Measurements from ENCODE around the gene SCN2B. TPM values are rescaled to one million over a fixed set of nuclear protein-coding genes. Genes with fewer than 3 reads are reported as not detected.

The SCN2B gene
- total and polyA plus RNA-seq, 2 of the 13 experiments (the other 11 are each of a cell fraction or from before 2014, with no cell fraction given), result 0.01 to 0.02 TPM

- Histone ChIP-seq H3K9ac (ENCODE audit: insufficient read depth, low read depth, low read length) (no peak overlapping the region), H3K27me3 (ENCODE audit: control insufficient read depth in 1 of 2, insufficient read depth in 2 of 2, low read length in 2 of 2) (peaks cover 13 to 88% of the 10 kb centered on the region in 2 experiments; a peak in 3 of 5 replicates), H3K4me2 (ENCODE audit: low read depth, low read length) (no peak overlapping the region), H2AFZ (ENCODE audit: low read length) (no peak overlapping the region), H3K27ac (ENCODE audit: extremely low read length, insufficient read depth, low read length) (no peak overlapping the region), H3K4me3 (replicated peaks in 1 of 3; ENCODE audit: insufficient read depth in 1 of 3, low read depth in 2 of 3, low read length in 3 of 3) (no peak overlapping the region), H3K4me1 (ENCODE audit: insufficient read depth, low read length) (peaks cover 23% of the 10 kb centered on the region), H3K36me3 (replicated peaks in 1 of 2; ENCODE audit: control insufficient read depth in 1 of 2, insufficient read depth in 2 of 2, low read length in 2 of 2) (no peaks in the 10 kb centered on the region), H3K9me3 (ENCODE audit: low read length) (no peaks in the 10 kb centered on the region), H3K79me2 (ENCODE audit: insufficient read depth, low read length) (no peaks in the 10 kb centered on the region), H4K20me1 (ENCODE audit: insufficient read depth, low read length) (no peaks in the 10 kb centered on the region)
- 21% methylated on average over 6 of the region's 6 CpGs for WGBS (ENCODE audit: low lambda C conversion rate)
- no TSS peak for BruUV-seq (replicated peaks)
- intact Hi-C loops (cut with micrococcal nuclease; ENCODE audit: unreplicated experiment) (no loop called here), in situ Hi-C loops (cut with HindIII; ENCODE audit: extremely low pct_ligation_motif_present, low pct_unique_long_range_greater_than_20kb) (no loop called here)
- ChIA-PET POLR2A (no interaction called here), CTCF (ENCODE audit: low intra/inter-chr PET ratio, low total read pairs) (no interaction called here)
- ATAC-seq, result no peak
- no peak for FAIRE-seq
- no peak for DNase-seq (ENCODE audit: low spot score)
- TF ChIP-seq ZC3H13 (CRISPR knock-in tag; IDR thresholded peaks at IDR 0.05) (no peak), ZBTB4 (CRISPR knock-in tag; IDR thresholded peaks at IDR 0.05; ENCODE audit: borderline replicate concordance) (no peak), YY1 (IDR thresholded peaks at IDR 0.05; ENCODE audit: insufficient read depth, insufficient replicate concordance, low read depth, low read length) (no peak), CBFB (CRISPR knock-in tag; IDR thresholded peaks at IDR 0.05) (no peak), CEBPG (CRISPR knock-in tag; IDR thresholded peaks at IDR 0.05) (no peak), ZNF251 (CRISPR knock-in tag; IDR thresholded peaks at IDR 0.05) (no peak), ATF7-NPFF (CRISPR knock-in tag; IDR thresholded peaks at IDR 0.05; ENCODE audit: low read depth) (no peak), AGO1 (IDR thresholded peaks at IDR 0.05; ENCODE audit: low read depth, low read length, poor library complexity, severe bottlenecking) (no peak), CTCF (CRISPR knock-in tag; IDR thresholded peaks at IDR 0.05) (no peak), THAP9 (CRISPR knock-in tag; IDR thresholded peaks at IDR 0.05; ENCODE audit: borderline replicate concordance) (no peak), FOXK2 (IDR thresholded peaks at IDR 0.05) (no peak), ZBTB26 (CRISPR knock-in tag; IDR thresholded peaks at IDR 0.05; ENCODE audit: borderline replicate concordance) (no peak), FOXM1 (CRISPR knock-in tag; IDR thresholded peaks at IDR 0.05) (no peak), MYC (CRISPR knock-in tag; IDR thresholded peaks at IDR 0.05; ENCODE audit: borderline replicate concordance) (no peak), SP4 (CRISPR knock-in tag; IDR thresholded peaks at IDR 0.05) (no peak)
These were observed 14.7 kb downstream of the SCN2B start for GRCh38 chr11:118161786-118162185.
